ENCODE results near the gene CLDN10. TPM values are rescaled to one million over a fixed set of nuclear protein-coding genes. Genes with fewer than 3 reads are reported as not detected.
A peak's percentile ranks its signal among the peaks of the same experiment; 100 is the strongest.

Gene CLDN10
- total RNA-seq, result 0.85 TPM

GRCh38 chr13:95552539-95553441 is at the start of gene CLDN10:
Gene CLDN10 (plus strand): TSS chr13:95552720. CDS start chr13:95552754, 34 bp downstream.
- Histone ChIP-seq H3K36me3 (no peaks in the 10 kb centered on the region), H3K27me3 (no peaks in the 10 kb centered on the region), H3K27ac (no peak within 1 kb of the TSS), H3K9me3 (no peaks in the 10 kb centered on the region), H3K4me3 (peak within 1 kb of the TSS in 1 of 2 donors; percentile 4), H3K4me1 (no peaks in the 10 kb centered on the region)
- DNase-seq (ENCODE audit: low spot score in 2 of 2), result no peak
- no peak for TF ChIP-seq CTCF (IDR thresholded peaks at IDR 0.05)
- intact Hi-C loops (cut with DNase I), result no loop called here

GRCh38 chr13:95503662-95504061 is 48.9 kb upstream of the CLDN10 start:
- intact Hi-C loops (cut with DNase I), result no loop called here
- no peaks in the 10 kb centered on the region for H3K27me3 ChIP-seq
- H3K27ac ChIP-seq, result no peak overlapping the region
- H3K4me3 ChIP-seq, result no peak overlapping the region
- no peaks in the 10 kb centered on the region for H3K9me3 ChIP-seq
- TF ChIP-seq CTCF (IDR thresholded peaks at IDR 0.05), result no peak
- peaks cover 0 to 7% of the 10 kb centered on the region in 2 donors for H3K4me1 ChIP-seq
- DNase-seq (ENCODE audit: low spot score in 2 of 2), result no peak
- H3K36me3 ChIP-seq, result no peaks in the 10 kb centered on the region

GRCh38 chr13:95505265-95505664 is 47.3 kb upstream of the CLDN10 start:
- no peak overlapping the region for H3K4me3 ChIP-seq
- no peak for TF ChIP-seq CTCF (IDR thresholded peaks at IDR 0.05)
- H3K4me1 ChIP-seq, result peaks cover 0 to 7% of the 10 kb centered on the region in 2 donors
- H3K9me3 ChIP-seq, result no peaks in the 10 kb centered on the region
- no peak for DNase-seq (ENCODE audit: low spot score in 2 of 2)
- H3K27ac ChIP-seq, result no peak overlapping the region
- no peaks in the 10 kb centered on the region for H3K36me3 ChIP-seq
- no peaks in the 10 kb centered on the region for H3K27me3 ChIP-seq
- intact Hi-C loops (cut with DNase I), result no loop called here

GRCh38 chr13:95505986-95506385 is 46.5 kb upstream of the CLDN10 start:
- Histone ChIP-seq H3K27me3 (no peaks in the 10 kb centered on the region), H3K4me3 (no peak overlapping the region), H3K36me3 (no peaks in the 10 kb centered on the region), H3K4me1 (peaks cover 0 to 7% of the 10 kb centered on the region in 2 donors), H3K9me3 (no peaks in the 10 kb centered on the region), H3K27ac (no peak overlapping the region)
- no peak for DNase-seq (ENCODE audit: low spot score in 2 of 2)
- TF ChIP-seq CTCF (IDR thresholded peaks at IDR 0.05), result no peak
- intact Hi-C loops (cut with DNase I), result no loop called here

GRCh38 chr13:95507991-95508390 is 44.5 kb upstream of the CLDN10 start:
- DNase-seq (ENCODE audit: low spot score in 2 of 2), result no peak
- Histone ChIP-seq H3K9me3 (no peaks in the 10 kb centered on the region), H3K27ac (no peak overlapping the region), H3K36me3 (no peaks in the 10 kb centered on the region), H3K4me3 (no peak overlapping the region), H3K27me3 (no peaks in the 10 kb centered on the region), H3K4me1 (peaks cover 0 to 7% of the 10 kb centered on the region in 2 donors)
- intact Hi-C loops (cut with DNase I), result no loop called here
- no peak for TF ChIP-seq CTCF (IDR thresholded peaks at IDR 0.05)

Measured in ascending aorta (tissue), 2 donors.